ENCODE data around the gene GINM1.

The GINM1 gene

GRCh38 chr6:149565527-149566409 lies at the start of gene GINM1:
GINM1 (plus strand) TSS chr6:149566375; CDS start chr6:149566415, 40 bp downstream.
- H3K4me3 ChIP-seq (ENCODE audit: control insufficient read depth, low read depth, low read length) = peak within 1 kb of the TSS; percentile 85
- peak; percentile 69 for TF ChIP-seq CTCF (conservative IDR thresholded peaks at IDR 0.05; ENCODE audit: control insufficient read depth, insufficient read depth, low read depth, low read length)
- DNase-seq (ENCODE audit: low read depth) = peak; percentile 92

DNA sequence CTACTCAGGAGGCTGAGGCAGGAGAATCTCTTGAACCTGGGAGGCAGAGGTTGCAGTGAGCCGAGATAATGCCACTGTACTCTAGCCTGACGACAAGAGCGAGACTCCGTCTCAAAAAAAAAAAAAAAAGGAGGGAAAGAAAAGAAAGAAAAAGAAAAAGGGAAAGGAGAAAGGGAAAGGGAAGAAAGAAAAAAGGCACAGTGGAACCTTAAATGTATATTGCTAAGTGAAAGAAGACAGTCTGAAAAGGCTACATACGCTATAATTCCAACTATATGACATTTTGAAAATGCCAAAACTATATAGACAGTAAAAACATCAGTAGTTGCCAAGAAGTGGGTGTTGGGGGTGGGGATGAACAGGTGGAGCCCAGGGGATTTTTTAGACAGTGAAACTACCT lies 36.5 kb upstream of the GINM1 start:
- TF ChIP-seq CTCF (conservative IDR thresholded peaks at IDR 0.05; ENCODE audit: control insufficient read depth, insufficient read depth, low read depth, low read length) = no peak
- no peak for DNase-seq (ENCODE audit: low read depth)
- no peak overlapping the region for H3K4me3 ChIP-seq (ENCODE audit: control insufficient read depth, low read depth, low read length)

GRCh38 chr6:149534742-149535141 lies 31.4 kb upstream of the GINM1 start:
- TF ChIP-seq CTCF (conservative IDR thresholded peaks at IDR 0.05; ENCODE audit: control insufficient read depth, insufficient read depth, low read depth, low read length) = no peak
- no peak overlapping the region for H3K4me3 ChIP-seq (ENCODE audit: control insufficient read depth, low read depth, low read length)
- no peak for DNase-seq (ENCODE audit: low read depth)

GRCh38 chr6:149541139-149541538 lies 25.0 kb upstream of the GINM1 start:
- H3K4me3 ChIP-seq (ENCODE audit: control insufficient read depth, low read depth, low read length) = no peak overlapping the region
- DNase-seq (ENCODE audit: low read depth) = no peak
- no peak for TF ChIP-seq CTCF (conservative IDR thresholded peaks at IDR 0.05; ENCODE audit: control insufficient read depth, insufficient read depth, low read depth, low read length)

- TF ChIP-seq CTCF (conservative IDR thresholded peaks at IDR 0.05; ENCODE audit: control insufficient read depth, insufficient read depth, low read depth, low read length) = no peak
- no peak for DNase-seq (ENCODE audit: low read depth)
- H3K4me3 ChIP-seq (ENCODE audit: control insufficient read depth, low read depth, low read length) = peak overlapping the region; percentile 90
Measured at GRCh38 chr6:149544646-149545257, 21.4 kb upstream of the GINM1 start.

GRCh38 chr6:149545258-149545753 lies 20.9 kb upstream of the GINM1 start:
- peak; percentile 71 for DNase-seq (ENCODE audit: low read depth)

More at GRCh38 chr6:149545258-149545753, 20.9 kb upstream of the GINM1 start:
- peak overlapping the region; percentile 90 for H3K4me3 ChIP-seq (ENCODE audit: control insufficient read depth, low read depth, low read length)
- no peak for TF ChIP-seq CTCF (conservative IDR thresholded peaks at IDR 0.05; ENCODE audit: control insufficient read depth, insufficient read depth, low read depth, low read length)

Measured in fibroblast of mammary gland (primary cell).